Liver (tissue), 9 donors: Measurements from ENCODE around the gene PCDHGA7. TPM values are rescaled to one million over a fixed set of nuclear protein-coding genes. Genes with fewer than 3 reads are reported as not detected.

Experiments
- DNase-seq: peaks from one replicate; pipeline ENCODE4 v3.0.0-alpha.2; 2017; ENCODE audit warnings: low spot score
- H3K27ac ChIP-seq, 2 donors: one replicate each; pipeline ENCODE4 v1.7.0; 2013; ENCODE audit warnings: inconsistent platforms in 2 of 2, low read length in 2 of 2, control low read depth in 1 of 2, low read depth in 1 of 2, mild to moderate bottlenecking in 1 of 2
- H3K27me3 ChIP-seq, 4 donors: one replicate each; pipeline versions ENCODE4 v1.6.1 to v1.7.0; 2013; ENCODE audit warnings: low read length in 3 of 4, inconsistent platforms in 1 of 4, mild to moderate bottlenecking in 1 of 4, moderate library complexity in 1 of 4; ENCODE audit not compliant: control insufficient read depth in 4 of 4, insufficient read depth in 4 of 4
- H3K36me3 ChIP-seq, 4 donors: one replicate each; pipeline versions ENCODE4 v1.6.1 to v1.7.0; 2013; ENCODE audit warnings: low read length in 3 of 4, mild to moderate bottlenecking in 3 of 4, low read depth in 1 of 4, moderate library complexity in 1 of 4; ENCODE audit not compliant: control insufficient read depth in 4 of 4, insufficient read depth in 3 of 4
- H3K4me1 ChIP-seq, 4 donors: one replicate each; pipeline versions ENCODE4 v1.6.1 to v1.7.0; 2013; ENCODE audit warnings: low read length in 3 of 4, mild to moderate bottlenecking in 3 of 4, moderate library complexity in 1 of 4; ENCODE audit not compliant: control insufficient read depth in 4 of 4, insufficient read depth in 4 of 4
- H3K4me3 ChIP-seq, 3 donors: one replicate each; pipeline versions ENCODE4 v1.6.1 to v1.7.0; 2013; ENCODE audit warnings: low read length in 3 of 3, control low read depth in 1 of 3, low read depth in 1 of 3, mild to moderate bottlenecking in 1 of 3
- H3K9ac ChIP-seq, 2 donors: one replicate each; pipeline ENCODE4 v1.7.0; 2013; ENCODE audit warnings: low read length in 2 of 2, mild to moderate bottlenecking in 2 of 2, moderate library complexity in 2 of 2, control low read depth in 1 of 2, low read depth in 1 of 2
- H3K9me3 ChIP-seq, 4 donors: one replicate each; pipeline versions ENCODE4 v1.6.1 to v1.7.0; 2013; ENCODE audit warnings: low read length in 3 of 4; ENCODE audit not compliant: control insufficient read depth in 4 of 4
- EGR1 ChIP-seq, 2 donors: IDR thresholded peaks; 2 replicates each; pipeline ENCODE4 v1.6.1; 2016 to 2018; ENCODE audit warnings: antibody characterized with exemption in 2 of 2, low read depth in 2 of 2
- FOXA1 ChIP-seq: IDR thresholded peaks from 2 replicates; pipeline ENCODE4 v1.6.1; 2016; ENCODE audit warnings: antibody characterized with exemption
- FOXA2 ChIP-seq: IDR thresholded peaks from 2 replicates; pipeline ENCODE4 v1.6.1; 2016; ENCODE audit warnings: antibody characterized with exemption
- GABPA ChIP-seq, 2 donors: IDR thresholded peaks in 1 of 2; conservative IDR thresholded peaks in 1 of 2; 2 replicates each; pipeline ENCODE4 v1.6.1; 2016; ENCODE audit warnings: antibody characterized with exemption in 2 of 2, mild to moderate bottlenecking in 1 of 2, moderate library complexity in 1 of 2
- HNF4A ChIP-seq, 2 donors: conservative IDR thresholded peaks; 2 replicates each; pipeline ENCODE4 v1.6.1; 2016; ENCODE audit warnings: antibody characterized with exemption in 2 of 2, mild to moderate bottlenecking in 2 of 2
- HNF4G ChIP-seq: IDR thresholded peaks from 2 replicates; pipeline ENCODE4 v1.6.1; 2016; ENCODE audit warnings: antibody characterized with exemption
- JUND ChIP-seq, 2 donors: IDR thresholded peaks; 2 replicates each; pipeline ENCODE4 v1.6.1; 2016; ENCODE audit warnings: antibody characterized with exemption in 2 of 2
- NR2F2 ChIP-seq: IDR thresholded peaks from 2 replicates; pipeline ENCODE4 v1.6.1; 2016; ENCODE audit warnings: antibody characterized with exemption
- RAD21 ChIP-seq, 2 donors: IDR thresholded peaks; 2 replicates each; pipeline ENCODE4 v1.6.1; 2016; ENCODE audit warnings: antibody characterized with exemption in 2 of 2, mild to moderate bottlenecking in 2 of 2
- RXRA ChIP-seq, 2 donors: IDR thresholded peaks; 2 replicates each; pipeline ENCODE4 v1.6.1; 2017 to 2018; ENCODE audit warnings: antibody characterized with exemption in 2 of 2, mild to moderate bottlenecking in 1 of 2
- SP1 ChIP-seq: IDR thresholded peaks from 2 replicates; pipeline ENCODE4 v1.6.1; 2018; ENCODE audit warnings: antibody characterized with exemption, mild to moderate bottlenecking
- TAF1 ChIP-seq: conservative IDR thresholded peaks from 2 replicates; pipeline ENCODE4 v1.6.1; 2016; ENCODE audit warnings: antibody characterized with exemption, mild to moderate bottlenecking
- YY1 ChIP-seq: IDR thresholded peaks from 2 replicates; pipeline ENCODE4 v1.6.1; 2016; ENCODE audit warnings: antibody characterized with exemption, mild to moderate bottlenecking
- WGBS: extraction: QIAGEN DNeasy Blood & Tissue Kit; methylation state at CpG from one replicate; pipeline ENCODE4 v1.1.7; 2013; 5-methylcytosine and 5-hydroxymethylcytosine counted together
- polyA plus RNA-seq, 2 donors: library from polyadenylated mRNA; stranded (reverse) in 1 of 2; unstranded in 1 of 2; fragments of 200-250 nt in 1 of 2; fragments of >200 nt in 1 of 2; fragmentation: Nextera tagmentation in 1 of 2; extraction: Ambion mirVana in 1 of 2; gene quantifications; one replicate each; pipeline versions ENCODE4 v1.2.1 to v1.2.3, GENCODE V29; 2013 to 2015
- total RNA-seq, 2 donors: library from RNA; depleted of rRNA; stranded (reverse); fragments of >200 nt; gene quantifications; one replicate each; pipeline ENCODE4 v1.2.3, GENCODE V29; 2014
- TF ChIP-seq, protein P1 (sequence below): IDR thresholded peaks from 2 replicates; pipeline ENCODE4 v1.6.1; 2016; ENCODE audit warnings: antibody characterized with exemption
- TF ChIP-seq, protein P2 (sequence below): fragments of 150-350 bp; IDR thresholded peaks from 2 replicates; pipeline ENCODE4 v1.5.1; 2017; ENCODE audit warnings: improper control_type of control experiment, low read depth, low read length; ENCODE audit not compliant: missing input control
- TF ChIP-seq, protein P3 (sequence below): IDR thresholded peaks from 2 replicates; pipeline ENCODE4 v1.6.1; 2016; ENCODE audit warnings: antibody characterized with exemption
- TF ChIP-seq, protein P4 (sequence below): IDR thresholded peaks from 2 replicates; pipeline ENCODE4 v1.6.1; 2016; ENCODE audit warnings: antibody characterized with exemption, mild to moderate bottlenecking
- TF ChIP-seq, protein P5 (sequence below): IDR thresholded peaks from 2 replicates; pipeline ENCODE4 v1.6.1; 2016; ENCODE audit warnings: antibody characterized with exemption
- donor health status: healthy.
- donor health status: healthy.
- donor health status: healthy.
- donor health status: healthy.
- donor health status: healthy.

PCDHGA7 gene
- total and polyA plus RNA-seq, 4 donors = 0.19 to 0.67 (median 0.21) TPM

DNA sequence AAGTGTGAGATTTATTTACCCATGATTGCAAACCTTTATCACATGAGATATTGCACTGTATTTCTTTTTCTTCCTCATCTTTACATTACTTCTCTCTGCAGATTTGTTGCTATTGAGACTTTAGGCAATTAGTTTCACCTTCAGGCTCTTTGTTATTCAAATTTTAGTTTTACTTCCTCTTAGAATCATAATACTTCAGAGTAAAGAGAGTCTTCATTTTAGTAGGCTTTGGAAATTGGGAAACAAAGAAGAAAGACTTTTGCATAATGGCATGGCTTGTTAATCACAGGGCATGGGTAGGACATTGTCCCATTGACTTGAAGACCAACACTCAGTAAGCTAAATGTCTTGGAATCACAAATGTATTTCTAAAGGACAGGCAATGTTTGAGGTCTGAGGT, 19.8 kb upstream of the PCDHGA7 start:
- H3K9me3 ChIP-seq = peaks cover 42 to 79% (median 60%) of the 10 kb centered on the region in 4 donors
- H3K9ac ChIP-seq = no peak overlapping the region
- H3K36me3 ChIP-seq = no peaks in the 10 kb centered on the region
- H3K27ac ChIP-seq = no peak overlapping the region
- TF ChIP-seq, protein P1, sequence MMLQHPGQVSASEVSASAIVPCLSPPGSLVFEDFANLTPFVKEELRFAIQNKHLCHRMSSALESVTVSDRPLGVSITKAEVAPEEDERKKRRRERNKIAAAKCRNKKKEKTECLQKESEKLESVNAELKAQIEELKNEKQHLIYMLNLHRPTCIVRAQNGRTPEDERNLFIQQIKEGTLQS = no peak
- TF ChIP-seq, protein P2, sequence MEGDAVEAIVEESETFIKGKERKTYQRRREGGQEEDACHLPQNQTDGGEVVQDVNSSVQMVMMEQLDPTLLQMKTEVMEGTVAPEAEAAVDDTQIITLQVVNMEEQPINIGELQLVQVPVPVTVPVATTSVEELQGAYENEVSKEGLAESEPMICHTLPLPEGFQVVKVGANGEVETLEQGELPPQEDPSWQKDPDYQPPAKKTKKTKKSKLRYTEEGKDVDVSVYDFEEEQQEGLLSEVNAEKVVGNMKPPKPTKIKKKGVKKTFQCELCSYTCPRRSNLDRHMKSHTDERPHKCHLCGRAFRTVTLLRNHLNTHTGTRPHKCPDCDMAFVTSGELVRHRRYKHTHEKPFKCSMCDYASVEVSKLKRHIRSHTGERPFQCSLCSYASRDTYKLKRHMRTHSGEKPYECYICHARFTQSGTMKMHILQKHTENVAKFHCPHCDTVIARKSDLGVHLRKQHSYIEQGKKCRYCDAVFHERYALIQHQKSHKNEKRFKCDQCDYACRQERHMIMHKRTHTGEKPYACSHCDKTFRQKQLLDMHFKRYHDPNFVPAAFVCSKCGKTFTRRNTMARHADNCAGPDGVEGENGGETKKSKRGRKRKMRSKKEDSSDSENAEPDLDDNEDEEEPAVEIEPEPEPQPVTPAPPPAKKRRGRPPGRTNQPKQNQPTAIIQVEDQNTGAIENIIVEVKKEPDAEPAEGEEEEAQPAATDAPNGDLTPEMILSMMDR = no peak
- TF ChIP-seq FOXA1 (no peak), HNF4A (conservative IDR thresholded peaks at IDR 0.05) (no peak), EGR1 (IDR thresholded peaks at IDR 0.05; ENCODE audit: low read depth in 2 of 2) (no peak), HNF4G (no peak), NR2F2 (no peak), YY1 (no peak), RXRA (IDR thresholded peaks at IDR 0.05) (no peak), TAF1 (no peak), RAD21 (IDR thresholded peaks at IDR 0.05) (no peak)
- TF ChIP-seq, protein P3, sequence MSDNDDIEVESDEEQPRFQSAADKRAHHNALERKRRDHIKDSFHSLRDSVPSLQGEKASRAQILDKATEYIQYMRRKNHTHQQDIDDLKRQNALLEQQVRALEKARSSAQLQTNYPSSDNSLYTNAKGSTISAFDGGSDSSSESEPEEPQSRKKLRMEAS = no peak
- TF ChIP-seq, protein P4, sequence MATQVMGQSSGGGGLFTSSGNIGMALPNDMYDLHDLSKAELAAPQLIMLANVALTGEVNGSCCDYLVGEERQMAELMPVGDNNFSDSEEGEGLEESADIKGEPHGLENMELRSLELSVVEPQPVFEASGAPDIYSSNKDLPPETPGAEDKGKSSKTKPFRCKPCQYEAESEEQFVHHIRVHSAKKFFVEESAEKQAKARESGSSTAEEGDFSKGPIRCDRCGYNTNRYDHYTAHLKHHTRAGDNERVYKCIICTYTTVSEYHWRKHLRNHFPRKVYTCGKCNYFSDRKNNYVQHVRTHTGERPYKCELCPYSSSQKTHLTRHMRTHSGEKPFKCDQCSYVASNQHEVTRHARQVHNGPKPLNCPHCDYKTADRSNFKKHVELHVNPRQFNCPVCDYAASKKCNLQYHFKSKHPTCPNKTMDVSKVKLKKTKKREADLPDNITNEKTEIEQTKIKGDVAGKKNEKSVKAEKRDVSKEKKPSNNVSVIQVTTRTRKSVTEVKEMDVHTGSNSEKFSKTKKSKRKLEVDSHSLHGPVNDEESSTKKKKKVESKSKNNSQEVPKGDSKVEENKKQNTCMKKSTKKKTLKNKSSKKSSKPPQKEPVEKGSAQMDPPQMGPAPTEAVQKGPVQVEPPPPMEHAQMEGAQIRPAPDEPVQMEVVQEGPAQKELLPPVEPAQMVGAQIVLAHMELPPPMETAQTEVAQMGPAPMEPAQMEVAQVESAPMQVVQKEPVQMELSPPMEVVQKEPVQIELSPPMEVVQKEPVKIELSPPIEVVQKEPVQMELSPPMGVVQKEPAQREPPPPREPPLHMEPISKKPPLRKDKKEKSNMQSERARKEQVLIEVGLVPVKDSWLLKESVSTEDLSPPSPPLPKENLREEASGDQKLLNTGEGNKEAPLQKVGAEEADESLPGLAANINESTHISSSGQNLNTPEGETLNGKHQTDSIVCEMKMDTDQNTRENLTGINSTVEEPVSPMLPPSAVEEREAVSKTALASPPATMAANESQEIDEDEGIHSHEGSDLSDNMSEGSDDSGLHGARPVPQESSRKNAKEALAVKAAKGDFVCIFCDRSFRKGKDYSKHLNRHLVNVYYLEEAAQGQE = no peak
- TF ChIP-seq, protein P5, sequence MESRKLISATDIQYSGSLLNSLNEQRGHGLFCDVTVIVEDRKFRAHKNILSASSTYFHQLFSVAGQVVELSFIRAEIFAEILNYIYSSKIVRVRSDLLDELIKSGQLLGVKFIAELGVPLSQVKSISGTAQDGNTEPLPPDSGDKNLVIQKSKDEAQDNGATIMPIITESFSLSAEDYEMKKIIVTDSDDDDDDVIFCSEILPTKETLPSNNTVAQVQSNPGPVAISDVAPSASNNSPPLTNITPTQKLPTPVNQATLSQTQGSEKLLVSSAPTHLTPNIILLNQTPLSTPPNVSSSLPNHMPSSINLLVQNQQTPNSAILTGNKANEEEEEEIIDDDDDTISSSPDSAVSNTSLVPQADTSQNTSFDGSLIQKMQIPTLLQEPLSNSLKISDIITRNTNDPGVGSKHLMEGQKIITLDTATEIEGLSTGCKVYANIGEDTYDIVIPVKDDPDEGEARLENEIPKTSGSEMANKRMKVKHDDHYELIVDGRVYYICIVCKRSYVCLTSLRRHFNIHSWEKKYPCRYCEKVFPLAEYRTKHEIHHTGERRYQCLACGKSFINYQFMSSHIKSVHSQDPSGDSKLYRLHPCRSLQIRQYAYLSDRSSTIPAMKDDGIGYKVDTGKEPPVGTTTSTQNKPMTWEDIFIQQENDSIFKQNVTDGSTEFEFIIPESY = no peak
- no peaks in the 10 kb centered on the region for H3K4me1 ChIP-seq
- no peak overlapping the region for H3K4me3 ChIP-seq
- peaks cover 0 to 5% (median 0%) of the 10 kb centered on the region in 4 donors for H3K27me3 ChIP-seq
- no peak for DNase-seq

DNA sequence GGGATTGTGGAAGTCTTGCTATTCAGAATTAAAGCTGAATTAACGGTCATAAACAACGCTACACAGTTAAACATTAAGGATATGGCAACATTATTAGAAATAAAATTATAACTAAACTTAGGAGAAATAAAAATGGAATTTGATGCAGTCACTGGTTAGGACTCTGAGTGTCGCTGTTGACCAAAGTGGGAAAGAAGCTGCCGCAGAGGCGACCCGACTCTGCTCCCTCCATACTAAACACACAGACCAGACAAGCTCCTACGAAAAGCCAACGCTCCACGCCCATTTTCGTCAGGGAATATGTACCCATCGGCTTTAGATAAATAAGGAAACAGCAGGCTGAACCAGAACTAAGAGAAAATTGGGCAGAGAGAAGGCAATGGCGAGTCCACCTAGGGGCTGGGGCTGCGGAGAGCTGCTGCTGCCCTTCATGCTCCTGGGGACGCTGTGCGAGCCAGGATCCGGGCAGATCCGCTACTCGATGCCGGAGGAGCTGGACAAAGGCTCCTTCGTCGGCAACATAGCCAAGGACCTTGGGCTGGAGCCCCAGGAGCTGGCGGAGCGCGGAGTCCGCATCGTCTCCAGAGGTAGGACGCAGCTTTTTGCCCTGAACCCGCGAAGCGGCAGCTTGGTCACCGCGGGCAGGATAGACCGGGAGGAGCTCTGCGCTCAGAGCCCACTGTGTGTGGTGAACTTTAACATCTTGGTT, 18.4 kb upstream of the PCDHGA7 start, which contains the start of gene PCDHGA5:
Gene PCDHGA5, plus strand, starts transcription at position 211 of the 709 bp plus-strand sequence. Its CDS starts 169 bp downstream, at position 380.
- no peak for DNase-seq
- H3K27me3 ChIP-seq = peaks cover 0 to 5% (median 0%) of the 10 kb centered on the region in 4 donors
- WGBS = 16% methylated on average over 34 of the region's 34 CpGs
- H3K4me3 ChIP-seq = peak within 1 kb of the TSS in 2 of 3 donors; percentile 20 to 47
- H3K36me3 ChIP-seq = no peaks in the 10 kb centered on the region
- no peak within 1 kb of the TSS for H3K9ac ChIP-seq
- H3K27ac ChIP-seq = no peak within 1 kb of the TSS
- peaks cover 40 to 70% (median 58%) of the 10 kb centered on the region in 4 donors for H3K9me3 ChIP-seq
- no peaks in the 10 kb centered on the region for H3K4me1 ChIP-seq
- TF ChIP-seq NR2F2 (no peak), RAD21 (IDR thresholded peaks at IDR 0.05) (no peak), HNF4A (conservative IDR thresholded peaks at IDR 0.05) (no peak), TAF1 (no peak), JUND (IDR thresholded peaks at IDR 0.05) (no peak), SP1 (no peak), GABPA (IDR thresholded peaks at IDR 0.05 in 1 of 2, conservative IDR thresholded peaks at IDR 0.05 in 1 of 2) (no peak), FOXA2 (no peak)
- TF ChIP-seq, protein P2 = no peak
- TF ChIP-seq, protein P1 = no peak
